Liver (tissue), 9 donors: ENCODE results near the gene ECSCR. TPM values are rescaled to one million over a fixed set of nuclear protein-coding genes. Genes with fewer than 3 reads are reported as not detected.

Experiments
- DNase-seq: peaks from one replicate; pipeline ENCODE4 v3.0.0-alpha.2; 2017; ENCODE audit warnings: low spot score
- H3K27ac ChIP-seq, 2 donors: one replicate each; pipeline ENCODE4 v1.7.0; 2013; ENCODE audit warnings: inconsistent platforms in 2 of 2, low read length in 2 of 2, control low read depth in 1 of 2, low read depth in 1 of 2, mild to moderate bottlenecking in 1 of 2
- H3K27me3 ChIP-seq, 4 donors: one replicate each; pipeline versions ENCODE4 v1.6.1 to v1.7.0; 2013; ENCODE audit warnings: low read length in 3 of 4, inconsistent platforms in 1 of 4, mild to moderate bottlenecking in 1 of 4, moderate library complexity in 1 of 4; ENCODE audit not compliant: control insufficient read depth in 4 of 4, insufficient read depth in 4 of 4
- H3K36me3 ChIP-seq, 4 donors: one replicate each; pipeline versions ENCODE4 v1.6.1 to v1.7.0; 2013; ENCODE audit warnings: low read length in 3 of 4, mild to moderate bottlenecking in 3 of 4, low read depth in 1 of 4, moderate library complexity in 1 of 4; ENCODE audit not compliant: control insufficient read depth in 4 of 4, insufficient read depth in 3 of 4
- H3K4me1 ChIP-seq, 4 donors: one replicate each; pipeline versions ENCODE4 v1.6.1 to v1.7.0; 2013; ENCODE audit warnings: low read length in 3 of 4, mild to moderate bottlenecking in 3 of 4, moderate library complexity in 1 of 4; ENCODE audit not compliant: control insufficient read depth in 4 of 4, insufficient read depth in 4 of 4
- H3K4me3 ChIP-seq, 3 donors: one replicate each; pipeline versions ENCODE4 v1.6.1 to v1.7.0; 2013; ENCODE audit warnings: low read length in 3 of 3, control low read depth in 1 of 3, low read depth in 1 of 3, mild to moderate bottlenecking in 1 of 3
- H3K9ac ChIP-seq, 2 donors: one replicate each; pipeline ENCODE4 v1.7.0; 2013; ENCODE audit warnings: low read length in 2 of 2, mild to moderate bottlenecking in 2 of 2, moderate library complexity in 2 of 2, control low read depth in 1 of 2, low read depth in 1 of 2
- H3K9me3 ChIP-seq, 4 donors: one replicate each; pipeline versions ENCODE4 v1.6.1 to v1.7.0; 2013; ENCODE audit warnings: low read length in 3 of 4; ENCODE audit not compliant: control insufficient read depth in 4 of 4
- EGR1 ChIP-seq, 2 donors: IDR thresholded peaks; 2 replicates each; pipeline ENCODE4 v1.6.1; 2016 to 2018; ENCODE audit warnings: antibody characterized with exemption in 2 of 2, low read depth in 2 of 2
- FOXA1 ChIP-seq: IDR thresholded peaks from 2 replicates; pipeline ENCODE4 v1.6.1; 2016; ENCODE audit warnings: antibody characterized with exemption
- FOXA2 ChIP-seq: IDR thresholded peaks from 2 replicates; pipeline ENCODE4 v1.6.1; 2016; ENCODE audit warnings: antibody characterized with exemption
- GABPA ChIP-seq, 2 donors: IDR thresholded peaks in 1 of 2; conservative IDR thresholded peaks in 1 of 2; 2 replicates each; pipeline ENCODE4 v1.6.1; 2016; ENCODE audit warnings: antibody characterized with exemption in 2 of 2, mild to moderate bottlenecking in 1 of 2, moderate library complexity in 1 of 2
- HNF4A ChIP-seq, 2 donors: conservative IDR thresholded peaks; 2 replicates each; pipeline ENCODE4 v1.6.1; 2016; ENCODE audit warnings: antibody characterized with exemption in 2 of 2, mild to moderate bottlenecking in 2 of 2
- HNF4G ChIP-seq: IDR thresholded peaks from 2 replicates; pipeline ENCODE4 v1.6.1; 2016; ENCODE audit warnings: antibody characterized with exemption
- JUND ChIP-seq, 2 donors: IDR thresholded peaks; 2 replicates each; pipeline ENCODE4 v1.6.1; 2016; ENCODE audit warnings: antibody characterized with exemption in 2 of 2
- NR2F2 ChIP-seq: IDR thresholded peaks from 2 replicates; pipeline ENCODE4 v1.6.1; 2016; ENCODE audit warnings: antibody characterized with exemption
- RAD21 ChIP-seq, 2 donors: IDR thresholded peaks; 2 replicates each; pipeline ENCODE4 v1.6.1; 2016; ENCODE audit warnings: antibody characterized with exemption in 2 of 2, mild to moderate bottlenecking in 2 of 2
- RXRA ChIP-seq, 2 donors: IDR thresholded peaks; 2 replicates each; pipeline ENCODE4 v1.6.1; 2017 to 2018; ENCODE audit warnings: antibody characterized with exemption in 2 of 2, mild to moderate bottlenecking in 1 of 2
- SP1 ChIP-seq: IDR thresholded peaks from 2 replicates; pipeline ENCODE4 v1.6.1; 2018; ENCODE audit warnings: antibody characterized with exemption, mild to moderate bottlenecking
- TAF1 ChIP-seq: conservative IDR thresholded peaks from 2 replicates; pipeline ENCODE4 v1.6.1; 2016; ENCODE audit warnings: antibody characterized with exemption, mild to moderate bottlenecking
- YY1 ChIP-seq: IDR thresholded peaks from 2 replicates; pipeline ENCODE4 v1.6.1; 2016; ENCODE audit warnings: antibody characterized with exemption, mild to moderate bottlenecking
- ZBTB33 ChIP-seq: IDR thresholded peaks from 2 replicates; pipeline ENCODE4 v1.6.1; 2016; ENCODE audit warnings: antibody characterized with exemption
- WGBS: extraction: QIAGEN DNeasy Blood & Tissue Kit; methylation state at CpG from one replicate; pipeline ENCODE4 v1.1.7; 2013; 5-methylcytosine and 5-hydroxymethylcytosine counted together
- polyA plus RNA-seq, 2 donors: library from polyadenylated mRNA; stranded (reverse) in 1 of 2; unstranded in 1 of 2; fragments of 200-250 nt in 1 of 2; fragments of >200 nt in 1 of 2; fragmentation: Nextera tagmentation in 1 of 2; extraction: Ambion mirVana in 1 of 2; gene quantifications; one replicate each; pipeline versions ENCODE4 v1.2.1 to v1.2.3, GENCODE V29; 2013 to 2015
- total RNA-seq, 2 donors: library from RNA; depleted of rRNA; stranded (reverse); fragments of >200 nt; gene quantifications; one replicate each; pipeline ENCODE4 v1.2.3, GENCODE V29; 2014
- TF ChIP-seq, protein P1 (sequence below): IDR thresholded peaks from 2 replicates; pipeline ENCODE4 v1.6.1; 2016; ENCODE audit warnings: antibody characterized with exemption
- TF ChIP-seq, protein P2 (sequence below): IDR thresholded peaks from 2 replicates; pipeline ENCODE4 v1.6.1; 2016; ENCODE audit warnings: antibody characterized with exemption, mild to moderate bottlenecking
- TF ChIP-seq, protein P3 (sequence below): IDR thresholded peaks from 2 replicates; pipeline ENCODE4 v1.6.1; 2016; ENCODE audit warnings: antibody characterized with exemption
- TF ChIP-seq, protein P4 (sequence below): fragments of 150-350 bp; IDR thresholded peaks from 2 replicates; pipeline ENCODE4 v1.5.1; 2017; ENCODE audit warnings: improper control_type of control experiment, low read depth, low read length; ENCODE audit not compliant: missing input control
- donor health status: healthy.
- donor health status: healthy.
- donor health status: healthy.
- donor health status: healthy.
- donor health status: healthy.

ECSCR gene
- total and polyA plus RNA-seq, 4 donors = 3.2 to 4.9 (median 3.5) TPM

GRCh38 chr5:139419226-139420192, 43.0 kb downstream of the ECSCR start:
- Histone ChIP-seq H3K4me3 (no peak overlapping the region), H3K4me1 (peaks cover 0 to 3% (median 0%) of the 10 kb centered on the region in 4 donors), H3K9me3 (no peaks in the 10 kb centered on the region), H3K27ac (no peak overlapping the region), H3K36me3 (no peaks in the 10 kb centered on the region), H3K27me3 (no peaks in the 10 kb centered on the region), H3K9ac (no peak overlapping the region)
- WGBS = 72% methylated on average over 9 of the region's 9 CpGs
- no peak for TF ChIP-seq SP1
- no peak for TF ChIP-seq HNF4A (conservative IDR thresholded peaks at IDR 0.05)
- no peak for TF ChIP-seq EGR1 (IDR thresholded peaks at IDR 0.05; ENCODE audit: low read depth in 2 of 2)
- TF ChIP-seq, protein P1, sequence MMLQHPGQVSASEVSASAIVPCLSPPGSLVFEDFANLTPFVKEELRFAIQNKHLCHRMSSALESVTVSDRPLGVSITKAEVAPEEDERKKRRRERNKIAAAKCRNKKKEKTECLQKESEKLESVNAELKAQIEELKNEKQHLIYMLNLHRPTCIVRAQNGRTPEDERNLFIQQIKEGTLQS = no peak
- no peak for TF ChIP-seq ZBTB33
- no peak for TF ChIP-seq NR2F2
- no peak for TF ChIP-seq RAD21 (IDR thresholded peaks at IDR 0.05)
- no peak for TF ChIP-seq FOXA1
- no peak for TF ChIP-seq HNF4G
- TF ChIP-seq, protein P2, sequence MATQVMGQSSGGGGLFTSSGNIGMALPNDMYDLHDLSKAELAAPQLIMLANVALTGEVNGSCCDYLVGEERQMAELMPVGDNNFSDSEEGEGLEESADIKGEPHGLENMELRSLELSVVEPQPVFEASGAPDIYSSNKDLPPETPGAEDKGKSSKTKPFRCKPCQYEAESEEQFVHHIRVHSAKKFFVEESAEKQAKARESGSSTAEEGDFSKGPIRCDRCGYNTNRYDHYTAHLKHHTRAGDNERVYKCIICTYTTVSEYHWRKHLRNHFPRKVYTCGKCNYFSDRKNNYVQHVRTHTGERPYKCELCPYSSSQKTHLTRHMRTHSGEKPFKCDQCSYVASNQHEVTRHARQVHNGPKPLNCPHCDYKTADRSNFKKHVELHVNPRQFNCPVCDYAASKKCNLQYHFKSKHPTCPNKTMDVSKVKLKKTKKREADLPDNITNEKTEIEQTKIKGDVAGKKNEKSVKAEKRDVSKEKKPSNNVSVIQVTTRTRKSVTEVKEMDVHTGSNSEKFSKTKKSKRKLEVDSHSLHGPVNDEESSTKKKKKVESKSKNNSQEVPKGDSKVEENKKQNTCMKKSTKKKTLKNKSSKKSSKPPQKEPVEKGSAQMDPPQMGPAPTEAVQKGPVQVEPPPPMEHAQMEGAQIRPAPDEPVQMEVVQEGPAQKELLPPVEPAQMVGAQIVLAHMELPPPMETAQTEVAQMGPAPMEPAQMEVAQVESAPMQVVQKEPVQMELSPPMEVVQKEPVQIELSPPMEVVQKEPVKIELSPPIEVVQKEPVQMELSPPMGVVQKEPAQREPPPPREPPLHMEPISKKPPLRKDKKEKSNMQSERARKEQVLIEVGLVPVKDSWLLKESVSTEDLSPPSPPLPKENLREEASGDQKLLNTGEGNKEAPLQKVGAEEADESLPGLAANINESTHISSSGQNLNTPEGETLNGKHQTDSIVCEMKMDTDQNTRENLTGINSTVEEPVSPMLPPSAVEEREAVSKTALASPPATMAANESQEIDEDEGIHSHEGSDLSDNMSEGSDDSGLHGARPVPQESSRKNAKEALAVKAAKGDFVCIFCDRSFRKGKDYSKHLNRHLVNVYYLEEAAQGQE = no peak
- no peak for TF ChIP-seq FOXA2
- no peak for TF ChIP-seq YY1
- no peak for TF ChIP-seq JUND (IDR thresholded peaks at IDR 0.05)
- TF ChIP-seq, protein P3, sequence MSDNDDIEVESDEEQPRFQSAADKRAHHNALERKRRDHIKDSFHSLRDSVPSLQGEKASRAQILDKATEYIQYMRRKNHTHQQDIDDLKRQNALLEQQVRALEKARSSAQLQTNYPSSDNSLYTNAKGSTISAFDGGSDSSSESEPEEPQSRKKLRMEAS = no peak
- no peak for TF ChIP-seq RXRA (IDR thresholded peaks at IDR 0.05)
- TF ChIP-seq GABPA (IDR thresholded peaks at IDR 0.05 in 1 of 2, conservative IDR thresholded peaks at IDR 0.05 in 1 of 2) = no peak
- TF ChIP-seq, protein P4, sequence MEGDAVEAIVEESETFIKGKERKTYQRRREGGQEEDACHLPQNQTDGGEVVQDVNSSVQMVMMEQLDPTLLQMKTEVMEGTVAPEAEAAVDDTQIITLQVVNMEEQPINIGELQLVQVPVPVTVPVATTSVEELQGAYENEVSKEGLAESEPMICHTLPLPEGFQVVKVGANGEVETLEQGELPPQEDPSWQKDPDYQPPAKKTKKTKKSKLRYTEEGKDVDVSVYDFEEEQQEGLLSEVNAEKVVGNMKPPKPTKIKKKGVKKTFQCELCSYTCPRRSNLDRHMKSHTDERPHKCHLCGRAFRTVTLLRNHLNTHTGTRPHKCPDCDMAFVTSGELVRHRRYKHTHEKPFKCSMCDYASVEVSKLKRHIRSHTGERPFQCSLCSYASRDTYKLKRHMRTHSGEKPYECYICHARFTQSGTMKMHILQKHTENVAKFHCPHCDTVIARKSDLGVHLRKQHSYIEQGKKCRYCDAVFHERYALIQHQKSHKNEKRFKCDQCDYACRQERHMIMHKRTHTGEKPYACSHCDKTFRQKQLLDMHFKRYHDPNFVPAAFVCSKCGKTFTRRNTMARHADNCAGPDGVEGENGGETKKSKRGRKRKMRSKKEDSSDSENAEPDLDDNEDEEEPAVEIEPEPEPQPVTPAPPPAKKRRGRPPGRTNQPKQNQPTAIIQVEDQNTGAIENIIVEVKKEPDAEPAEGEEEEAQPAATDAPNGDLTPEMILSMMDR = no peak
- TF ChIP-seq TAF1 = no peak
- DNase-seq = no peak
